Body of pancreas (tissue), 4 donors: ENCODE data around the gene PIRT. TPM values are rescaled to one million over a fixed set of nuclear protein-coding genes. Genes with fewer than 3 reads are reported as not detected.

Source experiments
- ATAC-seq: fragments of 150-250 bp; one replicate; pipeline ENCODE4 v1.9.1; 2016
- DNase-seq, 4 donors: peaks; one replicate each; pipeline ENCODE4 v3.0.0-alpha.2; 2019
- H3K27ac ChIP-seq, 4 donors: fragments of 200-600 bp; sonication (generic); 1 replicate in 3 of 4; 2 replicates in 1 of 4; pipeline versions ENCODE4 v1.5.1 to v1.6.1; 2016 to 2019; ENCODE audit warnings: mild to moderate bottlenecking in 1 of 4, mixed read lengths in 1 of 4, moderate library complexity in 1 of 4
- H3K27me3 ChIP-seq, 2 donors: fragments of 200-600 bp; sonication (generic); one replicate each; pipeline ENCODE4 v1.6.0; 2016; ENCODE audit warnings: mild to moderate bottlenecking in 1 of 2
- H3K36me3 ChIP-seq, 2 donors: fragments of 200-600 bp; sonication (generic); replicated peaks in 1 of 2; 2 replicates each; pipeline ENCODE4 v1.5.1; 2016; ENCODE audit warnings: low read depth in 2 of 2; ENCODE audit not compliant: insufficient read depth in 1 of 2
- H3K4me1 ChIP-seq: fragments of 200-600 bp; sonication (generic); one replicate; pipeline ENCODE4 v1.6.0; 2016
- H3K4me3 ChIP-seq, 2 donors: fragments of 200-600 bp; sonication (generic); 1 replicate in 1 of 2; 2 replicates in 1 of 2; pipeline ENCODE4 v1.5.1; 2016 to 2019
- H3K9me3 ChIP-seq, 3 donors: fragments of 200-600 bp; sonication (generic); 1 replicate in 2 of 3; 2 replicates in 1 of 3; pipeline ENCODE4 v1.5.1; 2016
- CTCF ChIP-seq, 7 experiments: fragments of 450-650 bp in 4 of 7; fragments of 200-600 bp in 3 of 7; sonication (generic) in 3 of 7; IDR thresholded peaks; one replicate each; pipeline ENCODE4 v1.5.1; 2016 to 2019; ENCODE audit warnings: antibody characterized with exemption in 7 of 7
- POLR2A ChIP-seq, 3 donors: fragments of 450-650 bp; IDR thresholded peaks; one replicate each; pipeline ENCODE4 v1.6.1; 2016; ENCODE audit warnings: antibody characterized with exemption in 3 of 3, mild to moderate bottlenecking in 2 of 3
- WGBS, 2 donors: methylation state at CpG; one replicate each; pipeline ENCODE4 v1.1.5; 2017; 5-methylcytosine and 5-hydroxymethylcytosine counted together
- intact Hi-C: fragments of 100-400 bp; cut with DNase I; formaldehyde crosslinking; loops from one replicate; pipeline ENCODE4 v1.15.1; 2023
- total RNA-seq, 2 donors: library from RNA; depleted of rRNA; stranded (reverse); fragments of >200 nt; gene quantifications; one replicate each; pipeline ENCODE4 v1.1.0, GENCODE V29; 2016

PIRT gene
- total RNA-seq, 2 donors from 2014 or later = 0.78 TPM; not detected in 1

- Histone ChIP-seq H3K9me3 (no peaks in the 10 kb centered on the region), H3K36me3 (no peaks in the 10 kb centered on the region), H3K4me3 (no peak overlapping the region), H3K27me3 (no peaks in the 10 kb centered on the region), H3K4me1 (peaks cover 6% of the 10 kb centered on the region), H3K27ac (no peak overlapping the region)
- TF ChIP-seq POLR2A (IDR thresholded peaks at IDR 0.05) = no peak
- TF ChIP-seq CTCF (IDR thresholded peaks at IDR 0.05) = no peak
- no peak for ATAC-seq
- 55 to 60% methylated on average over 6 of the region's 6 CpGs for WGBS, 2 donors
- intact Hi-C loops = no loop called here
- DNase-seq = peak in 3 of 4 donors; percentile 6 to 67 (median 61)
These were observed 32.0 kb downstream of the PIRT start for GRCh38 chr17:10805911-10806310.

- Histone ChIP-seq H3K27ac (no peak overlapping the region), H3K4me1 (peaks cover 12% of the 10 kb centered on the region), H3K4me3 (no peak overlapping the region), H3K36me3 (no peaks in the 10 kb centered on the region), H3K27me3 (no peaks in the 10 kb centered on the region), H3K9me3 (no peaks in the 10 kb centered on the region)
- 91 to 95% methylated on average over 7 of the region's 7 CpGs for WGBS, 2 donors
- intact Hi-C loops = loop anchor here (5.0 kb wide), 1 partner anchor 38 kb away; no protein-coding TSS in a partner anchor
- DNase-seq (no peak), ATAC-seq (no peak)
- no peak for TF ChIP-seq CTCF (IDR thresholded peaks at IDR 0.05)
- no peak for TF ChIP-seq POLR2A (IDR thresholded peaks at IDR 0.05)
These were observed 33.3 kb downstream of the PIRT start for GRCh38 chr17:10804546-10804945.

GRCh38 chr17:10803830-10804475 lies 33.9 kb downstream of the PIRT start, which contains the start of gene TMEM238L:
TMEM238L (minus strand) TSS chr17:10804099; CDS start chr17:10803963, 136 bp downstream.
- WGBS, 2 donors = 82 to 83% methylated on average over 11 to 16 of the region's 16 CpGs
- H3K4me1 ChIP-seq = peaks cover 18% of the 10 kb centered on the region
- no peak within 1 kb of the TSS for H3K27ac ChIP-seq
- intact Hi-C loops = loop anchor here (5.0 kb wide), 1 partner anchor 38 kb away; no protein-coding TSS in a partner anchor
- ATAC-seq (no peak), DNase-seq (no peak)
- H3K27me3 ChIP-seq = no peaks in the 10 kb centered on the region
- H3K9me3 ChIP-seq = no peaks in the 10 kb centered on the region
- TF ChIP-seq CTCF (IDR thresholded peaks at IDR 0.05) = no peak
- no peak for TF ChIP-seq POLR2A (IDR thresholded peaks at IDR 0.05)
- H3K36me3 ChIP-seq = no peaks in the 10 kb centered on the region
- H3K4me3 ChIP-seq = no peak within 1 kb of the TSS

DNA sequence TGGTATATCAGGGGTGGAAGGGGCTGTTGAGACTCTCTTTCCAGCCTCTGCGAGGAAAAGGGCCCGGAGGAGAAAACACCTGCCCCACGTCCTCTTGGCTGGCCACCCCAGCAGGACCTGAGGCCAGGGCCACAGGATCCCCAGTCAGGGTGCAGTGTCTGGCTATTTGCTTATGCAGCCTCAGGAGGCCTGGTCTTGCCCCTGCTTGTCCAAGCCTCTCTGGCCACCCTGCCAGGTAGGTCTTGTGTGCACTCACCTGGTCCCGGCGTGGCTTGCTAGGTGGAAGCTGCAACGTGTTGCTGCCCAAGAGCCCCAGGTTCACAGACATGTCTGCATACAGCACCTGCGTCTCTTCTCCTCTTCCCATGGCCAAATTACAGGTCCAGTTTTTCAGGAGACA lies 34.5 kb downstream of the PIRT start:
- TF ChIP-seq CTCF (IDR thresholded peaks at IDR 0.05) (no peak), POLR2A (IDR thresholded peaks at IDR 0.05) (no peak)
- Histone ChIP-seq H3K4me1 (peaks cover 24% of the 10 kb centered on the region), H3K27me3 (no peaks in the 10 kb centered on the region), H3K36me3 (no peaks in the 10 kb centered on the region), H3K9me3 (no peaks in the 10 kb centered on the region), H3K4me3 (no peak overlapping the region), H3K27ac (no peak overlapping the region)
- DNase-seq = no peak
- intact Hi-C loops = loop anchor here (5.0 kb wide), 1 partner anchor 39 kb away; no protein-coding TSS in a partner anchor
- ATAC-seq = no peak
- WGBS, 2 donors = 96 to 98% methylated on average over 7 of the region's 7 CpGs
